ENCODE measurements around the gene ACSS2. TPM values are rescaled to one million over a fixed set of nuclear protein-coding genes. Genes with fewer than 3 reads are reported as not detected.

Gene ACSS2
- total and polyA plus RNA-seq, 2 experiments from 2014 or later = 26.1 to 49.3 TPM

GRCh38 chr20:34887023-34887422 lies 10.6 kb downstream of the ACSS2 start:
- H3K27ac Mint-ChIP-seq = no peak overlapping the region
- no peak overlapping the region for H3K4me3 Mint-ChIP-seq
- H3F3A ChIP-seq (replicated peaks; ENCODE audit: low read depth) = no peaks in the 10 kb centered on the region
- no peak overlapping the region for H2AFZ ChIP-seq
- peaks cover 2% of the 10 kb centered on the region for H4K20me1 ChIP-seq (replicated peaks; ENCODE audit: insufficient read depth)
- H3K79me2 ChIP-seq (replicated peaks; ENCODE audit: insufficient read depth) = no peaks in the 10 kb centered on the region; the same call in 1 of the 2 replicates
- H3K27me3 Mint-ChIP-seq (ENCODE audit: insufficient read depth, low read depth, poor library complexity) = no peaks in the 10 kb centered on the region
- H3K27ac ChIP-seq (ENCODE audit: low read depth) = no peak overlapping the region
- no peaks in the 10 kb centered on the region; the same call in 2 of the 3 replicates for H3K36me3 Mint-ChIP-seq (ENCODE audit: low read depth)
- no peak overlapping the region for H3K4me2 ChIP-seq
- DNase-seq (ENCODE audit: low spot score) (no peak), ATAC-seq (no peak)
- H3K9me3 Mint-ChIP-seq = no peaks in the 10 kb centered on the region
- no peaks in the 10 kb centered on the region for H3K4me1 ChIP-seq (ENCODE audit: insufficient read depth)
- H3K9me2 ChIP-seq (ENCODE audit: insufficient read depth) = no peaks in the 10 kb centered on the region
- TF ChIP-seq EZH2phosphoT487 (IDR thresholded peaks at IDR 0.05; ENCODE audit: unreplicated experiment) (no peak), EZH2 (IDR thresholded peaks at IDR 0.05; ENCODE audit: low read depth, unreplicated experiment) (no peak), NANOG (IDR thresholded peaks at IDR 0.05; ENCODE audit: borderline replicate concordance) (no peak), POLR2AphosphoS5 (IDR thresholded peaks at IDR 0.05; ENCODE audit: low read depth) (no peak), JUNB (IDR thresholded peaks at IDR 0.05; ENCODE audit: unreplicated experiment) (no peak), ZNF114 (CRISPR knock-in tag; IDR thresholded peaks at IDR 0.05) (no peak), CTCF (conservative IDR thresholded peaks at IDR 0.05; ENCODE audit: low read depth in 2 of 2) (no peak), STAT1 (IDR thresholded peaks at IDR 0.05; ENCODE audit: unreplicated experiment) (no peak), ZNF462 (CRISPR knock-in tag; IDR thresholded peaks at IDR 0.05) (no peak), ZNF331 (CRISPR knock-in tag; IDR thresholded peaks at IDR 0.05; ENCODE audit: low read depth) (no peak), CREB1 (CRISPR knock-in tag; IDR thresholded peaks at IDR 0.05; ENCODE audit: low read depth) (no peak)
- TF ChIP-seq, protein P1, sequence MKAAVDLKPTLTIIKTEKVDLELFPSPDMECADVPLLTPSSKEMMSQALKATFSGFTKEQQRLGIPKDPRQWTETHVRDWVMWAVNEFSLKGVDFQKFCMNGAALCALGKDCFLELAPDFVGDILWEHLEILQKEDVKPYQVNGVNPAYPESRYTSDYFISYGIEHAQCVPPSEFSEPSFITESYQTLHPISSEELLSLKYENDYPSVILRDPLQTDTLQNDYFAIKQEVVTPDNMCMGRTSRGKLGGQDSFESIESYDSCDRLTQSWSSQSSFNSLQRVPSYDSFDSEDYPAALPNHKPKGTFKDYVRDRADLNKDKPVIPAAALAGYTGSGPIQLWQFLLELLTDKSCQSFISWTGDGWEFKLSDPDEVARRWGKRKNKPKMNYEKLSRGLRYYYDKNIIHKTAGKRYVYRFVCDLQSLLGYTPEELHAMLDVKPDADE (IDR thresholded peaks at IDR 0.05) = no peak
- TF ChIP-seq, protein P2, sequence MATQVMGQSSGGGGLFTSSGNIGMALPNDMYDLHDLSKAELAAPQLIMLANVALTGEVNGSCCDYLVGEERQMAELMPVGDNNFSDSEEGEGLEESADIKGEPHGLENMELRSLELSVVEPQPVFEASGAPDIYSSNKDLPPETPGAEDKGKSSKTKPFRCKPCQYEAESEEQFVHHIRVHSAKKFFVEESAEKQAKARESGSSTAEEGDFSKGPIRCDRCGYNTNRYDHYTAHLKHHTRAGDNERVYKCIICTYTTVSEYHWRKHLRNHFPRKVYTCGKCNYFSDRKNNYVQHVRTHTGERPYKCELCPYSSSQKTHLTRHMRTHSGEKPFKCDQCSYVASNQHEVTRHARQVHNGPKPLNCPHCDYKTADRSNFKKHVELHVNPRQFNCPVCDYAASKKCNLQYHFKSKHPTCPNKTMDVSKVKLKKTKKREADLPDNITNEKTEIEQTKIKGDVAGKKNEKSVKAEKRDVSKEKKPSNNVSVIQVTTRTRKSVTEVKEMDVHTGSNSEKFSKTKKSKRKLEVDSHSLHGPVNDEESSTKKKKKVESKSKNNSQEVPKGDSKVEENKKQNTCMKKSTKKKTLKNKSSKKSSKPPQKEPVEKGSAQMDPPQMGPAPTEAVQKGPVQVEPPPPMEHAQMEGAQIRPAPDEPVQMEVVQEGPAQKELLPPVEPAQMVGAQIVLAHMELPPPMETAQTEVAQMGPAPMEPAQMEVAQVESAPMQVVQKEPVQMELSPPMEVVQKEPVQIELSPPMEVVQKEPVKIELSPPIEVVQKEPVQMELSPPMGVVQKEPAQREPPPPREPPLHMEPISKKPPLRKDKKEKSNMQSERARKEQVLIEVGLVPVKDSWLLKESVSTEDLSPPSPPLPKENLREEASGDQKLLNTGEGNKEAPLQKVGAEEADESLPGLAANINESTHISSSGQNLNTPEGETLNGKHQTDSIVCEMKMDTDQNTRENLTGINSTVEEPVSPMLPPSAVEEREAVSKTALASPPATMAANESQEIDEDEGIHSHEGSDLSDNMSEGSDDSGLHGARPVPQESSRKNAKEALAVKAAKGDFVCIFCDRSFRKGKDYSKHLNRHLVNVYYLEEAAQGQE (IDR thresholded peaks at IDR 0.05; ENCODE audit: unreplicated experiment) = no peak
- no peak overlapping the region for H3K4me3 ChIP-seq
- no peaks in the 10 kb centered on the region; the same call in 1 of the 2 replicates for H3K36me3 ChIP-seq (ENCODE audit: insufficient read depth)
- H3K4me1 Mint-ChIP-seq = no peaks in the 10 kb centered on the region; the same call in 2 of the 3 replicates
- H3K27me3 ChIP-seq (ENCODE audit: insufficient read depth) = no peaks in the 10 kb centered on the region

Measured in GM23338 (cell line).